Dendritic cell treated with granulocyte-macrophage colony-stimulating factor and Interleukin-4, amounts not matched to agents 40 ng/mL and 50 ng/mL, for 4 days (primary cell): ENCODE results near the gene JSRP1.

Experiments
- H3K27ac Mint-ChIP-seq: one replicate; pipeline ENCODE4 v1.8.0; 2022; ENCODE audit warnings: mild to moderate bottlenecking, mixed read lengths
- H3K27me3 Mint-ChIP-seq: one replicate; pipeline ENCODE4 v1.8.0; 2022; ENCODE audit warnings: mild to moderate bottlenecking, mixed read lengths
- H3K36me3 Mint-ChIP-seq: one replicate; pipeline ENCODE4 v1.8.0; 2022; ENCODE audit warnings: low read depth, mixed read lengths
- H3K4me1 Mint-ChIP-seq: one replicate; pipeline ENCODE4 v1.8.0; 2022; ENCODE audit warnings: low read depth, mixed read lengths
- H3K4me3 Mint-ChIP-seq: one replicate; pipeline ENCODE4 v1.8.0; 2022; ENCODE audit warnings: mild to moderate bottlenecking, moderate library complexity, mixed read lengths
- H3K9me3 Mint-ChIP-seq: one replicate; pipeline ENCODE4 v1.8.0; 2022; ENCODE audit warnings: mixed read lengths
- intact Hi-C: fragments of 100-400 bp; cut with micrococcal nuclease; formaldehyde crosslinking; loops from one replicate; pipeline ENCODE4 v1.15.0; 2022

Gene JSRP1

DNA sequence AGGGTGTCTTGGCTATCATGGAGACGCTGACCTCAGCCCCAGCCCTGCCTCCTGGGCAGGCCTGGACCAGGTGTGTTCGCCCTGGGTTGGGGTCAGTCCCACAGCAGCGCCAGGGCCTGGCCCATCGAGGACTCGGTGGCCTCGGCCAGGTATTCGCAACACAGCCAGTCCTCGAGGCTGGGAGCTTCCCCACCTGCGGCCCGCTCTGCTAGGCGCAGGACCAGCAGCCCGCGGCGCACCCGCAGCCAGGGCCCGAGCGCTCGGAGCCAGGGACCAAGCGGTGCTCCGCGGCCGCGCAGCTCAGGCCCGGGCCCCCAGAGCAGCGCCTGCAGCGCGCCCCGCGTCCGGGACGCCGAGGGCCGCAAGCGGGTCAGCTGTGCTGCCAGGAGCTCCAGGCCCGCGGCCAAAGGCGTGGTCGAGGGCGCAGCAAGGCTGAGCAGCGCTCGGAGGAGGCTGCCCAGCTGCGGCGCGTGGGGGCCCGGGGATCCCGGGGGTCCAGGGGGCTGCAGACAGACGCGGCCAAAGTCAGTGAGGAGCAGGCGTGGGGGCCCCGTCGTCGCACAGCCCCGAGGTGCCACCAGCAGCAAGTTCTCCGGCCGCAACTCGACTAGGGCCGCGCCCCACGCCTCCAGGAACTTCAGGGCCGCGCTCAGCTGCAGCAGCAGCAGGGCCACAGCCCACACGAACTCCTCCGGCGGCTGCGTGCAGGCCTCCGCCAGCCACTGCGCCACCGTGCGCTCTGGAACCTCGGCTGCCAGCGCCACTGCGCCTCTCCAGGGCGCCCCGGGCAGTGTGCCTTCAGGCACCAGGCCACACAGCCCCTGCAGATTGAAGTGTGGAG is 19.6 kb upstream of the JSRP1 start:
- peak overlapping the region; percentile 98 for H3K27ac Mint-ChIP-seq
- peaks cover 78% of the 10 kb centered on the region for H3K4me1 Mint-ChIP-seq

DNA sequence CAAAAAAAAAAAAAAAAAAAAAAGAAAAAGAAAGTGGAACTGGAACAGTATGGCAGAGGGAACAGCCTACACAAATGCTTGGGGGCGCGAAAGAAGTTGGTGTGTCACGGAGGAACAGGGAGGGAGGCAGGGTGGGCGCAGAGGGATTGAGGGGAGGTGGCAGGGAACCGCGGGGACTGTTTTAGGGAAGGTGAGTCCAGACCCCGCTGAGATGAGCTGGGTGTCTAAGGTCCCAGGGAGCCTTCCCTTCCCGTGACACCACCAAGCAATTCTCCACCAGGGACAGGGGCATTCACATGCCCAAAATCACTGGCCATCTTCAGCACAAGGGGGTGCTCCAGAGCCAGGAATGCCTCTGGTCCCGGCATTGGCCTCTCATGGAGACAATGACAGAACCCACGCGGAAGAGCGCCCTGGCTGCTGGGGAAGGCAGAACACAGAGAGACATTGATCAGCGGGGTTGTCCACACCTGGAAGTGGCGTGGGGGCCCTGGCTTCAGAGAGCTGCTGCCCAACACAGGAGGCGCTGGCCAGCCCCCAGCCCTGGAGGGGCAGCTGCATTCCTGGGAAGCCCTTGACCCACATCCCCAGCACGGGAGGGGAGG is 18.8 kb upstream of the JSRP1 start:
- intact Hi-C loops = loop anchor here (2.0 to 10.0 kb wide), 3 partner anchors 42 to 340 kb away; partner anchors contain the start of gene AP3D1
- Mint-ChIP-seq H3K4me1 (peaks cover 71% of the 10 kb centered on the region), H3K36me3 (peaks cover 91% of the 10 kb centered on the region), H3K9me3 (no peaks in the 10 kb centered on the region), H3K27me3 (no peaks in the 10 kb centered on the region), H3K27ac (peak overlapping the region; percentile 98), H3K4me3 (peak overlapping the region; percentile 58)

More for the DNA sequence above, 19.6 kb upstream of the JSRP1 start:
- Mint-ChIP-seq H3K4me3 (no peak overlapping the region), H3K27me3 (no peaks in the 10 kb centered on the region), H3K9me3 (no peaks in the 10 kb centered on the region), H3K36me3 (peaks cover 83% of the 10 kb centered on the region)
- intact Hi-C loops = loop anchor here (2.0 to 10.0 kb wide), 2 partner anchors 41 to 339 kb away; no protein-coding TSS in a partner anchor

DNA sequence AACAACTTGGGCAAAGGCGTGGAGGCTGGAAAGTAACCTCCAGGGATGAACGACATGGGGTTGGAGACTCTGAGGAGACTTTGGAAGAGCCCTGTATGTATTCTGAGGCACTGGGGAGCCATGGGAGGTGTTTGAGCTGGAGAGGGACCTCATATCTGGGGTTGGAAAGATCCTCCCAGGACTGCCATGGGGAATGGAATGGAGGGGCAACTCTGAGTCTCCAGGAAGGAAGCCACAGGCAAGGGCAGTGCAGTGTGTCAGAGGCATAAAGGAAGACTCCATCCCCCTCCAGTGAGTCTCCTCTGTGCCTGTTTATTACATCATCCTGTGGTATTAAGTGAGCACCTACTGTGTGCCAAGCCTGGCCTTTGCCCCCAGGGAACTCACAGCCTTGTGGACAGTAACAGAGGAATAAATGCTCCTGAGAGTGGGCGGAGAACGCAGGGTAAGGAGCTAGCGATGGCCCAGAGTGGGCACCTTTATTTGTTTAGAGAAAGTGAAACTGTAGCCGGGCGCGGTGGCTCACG is 18.0 kb upstream of the JSRP1 start:
- intact Hi-C loops = loop anchor here (2.0 to 10.0 kb wide), 3 partner anchors 43 to 341 kb away; partner anchors contain the start of gene AP3D1
- peaks cover 94% of the 10 kb centered on the region for H3K36me3 Mint-ChIP-seq
- H3K4me3 Mint-ChIP-seq = peak overlapping the region; percentile 90
- H3K9me3 Mint-ChIP-seq = no peaks in the 10 kb centered on the region
- peaks cover 68% of the 10 kb centered on the region for H3K4me1 Mint-ChIP-seq
- no peaks in the 10 kb centered on the region for H3K27me3 Mint-ChIP-seq
- H3K27ac Mint-ChIP-seq = peak overlapping the region; percentile 98

DNA sequence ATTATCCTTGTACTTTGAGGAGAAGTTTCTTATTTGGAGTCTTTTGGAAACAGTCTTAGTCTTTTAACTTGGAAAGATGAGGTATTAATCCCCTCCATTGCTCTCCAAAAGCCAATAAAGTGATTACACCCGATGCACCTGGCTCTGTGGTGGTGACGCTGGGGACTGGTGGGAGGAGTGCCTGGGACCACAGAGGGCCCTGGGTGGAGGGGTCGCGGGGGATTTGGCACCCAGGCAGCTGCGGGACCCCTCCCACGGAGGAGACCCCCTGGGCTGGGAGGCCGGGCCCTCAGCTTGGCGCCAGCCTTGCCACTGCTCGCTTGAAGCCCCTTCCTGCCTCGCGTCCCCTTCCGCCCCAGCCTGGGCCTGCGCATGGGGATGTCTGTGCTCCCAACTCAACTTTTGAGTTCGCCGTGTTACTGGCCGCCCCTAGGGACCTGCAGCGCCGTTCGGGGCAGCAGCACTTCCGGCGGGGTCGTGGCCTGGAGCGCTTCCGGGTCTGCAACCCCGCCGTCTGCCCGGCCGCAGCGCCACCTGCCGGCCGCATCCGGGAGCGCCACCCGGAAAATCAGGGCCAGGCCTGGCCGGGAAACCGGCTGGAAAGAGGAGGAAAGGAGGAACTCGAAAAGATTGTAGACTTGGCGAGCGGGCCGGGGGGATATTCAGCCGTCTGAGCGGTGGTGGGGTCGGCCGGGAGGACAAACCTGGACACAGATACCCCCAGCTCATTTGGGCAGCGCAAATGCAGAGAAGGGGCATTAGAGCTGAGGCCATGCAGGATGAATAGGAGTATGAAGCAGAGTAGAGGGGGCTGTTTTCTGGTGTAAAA is 17.4 kb upstream of the JSRP1 start:
- no peaks in the 10 kb centered on the region for H3K9me3 Mint-ChIP-seq
- peak overlapping the region; percentile 90 for H3K4me3 Mint-ChIP-seq
- peak overlapping the region; percentile 98 for H3K27ac Mint-ChIP-seq
- H3K27me3 Mint-ChIP-seq = no peaks in the 10 kb centered on the region
- H3K36me3 Mint-ChIP-seq = peaks cover 89% of the 10 kb centered on the region
- intact Hi-C loops = loop anchor here (1.0 to 10.0 kb wide), 4 partner anchors 37 to 341 kb away; partner anchors contain the start of genes AP3D1, PLEKHJ1 and SF3A2
- H3K4me1 Mint-ChIP-seq = peaks cover 61% of the 10 kb centered on the region

DNA sequence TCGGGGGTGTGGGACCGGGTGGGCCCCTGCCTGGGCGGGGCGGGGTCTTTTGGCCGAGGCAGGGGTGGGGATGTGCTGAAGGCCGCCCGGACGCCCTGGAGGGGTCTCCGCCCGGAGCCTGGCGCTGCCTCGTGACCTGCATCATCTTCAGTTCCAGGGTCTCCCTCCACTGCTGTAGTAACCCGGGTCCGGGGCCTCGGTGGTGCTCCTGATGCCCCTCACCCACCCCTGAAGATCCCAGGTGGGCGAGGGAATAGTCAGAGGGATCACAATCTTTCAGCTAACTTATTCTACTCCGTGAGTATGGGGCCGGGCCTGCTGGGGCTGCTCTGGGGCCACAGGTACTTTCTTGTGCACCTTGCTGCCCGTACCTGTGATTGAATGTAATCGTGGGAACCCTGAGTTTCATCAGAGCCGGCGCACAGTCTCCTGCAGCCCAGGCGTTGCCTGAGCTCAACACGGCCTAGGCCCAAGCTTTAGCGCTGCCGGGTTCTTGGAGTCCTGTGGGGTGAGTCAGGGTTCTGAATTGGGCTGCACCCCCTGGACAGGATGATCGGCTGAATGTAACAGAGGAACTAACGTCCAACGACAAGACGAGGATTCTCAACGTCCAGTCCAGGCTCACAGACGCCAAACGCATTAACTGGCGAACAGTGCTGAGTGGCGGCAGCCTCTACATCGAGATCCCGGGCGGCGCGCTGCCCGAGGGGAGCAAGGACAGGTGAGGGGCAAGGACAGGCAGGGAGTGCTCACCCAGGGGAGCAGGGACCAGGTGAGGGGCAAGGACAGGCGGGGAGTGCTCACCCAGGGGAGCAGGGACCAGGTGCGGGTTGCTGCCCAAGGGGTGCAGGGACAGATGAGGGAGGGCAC is 15.3 kb upstream of the JSRP1 start:
- H3K36me3 Mint-ChIP-seq = peaks cover 69% of the 10 kb centered on the region
- H3K27ac Mint-ChIP-seq = peak overlapping the region; percentile 98
- H3K27me3 Mint-ChIP-seq = no peaks in the 10 kb centered on the region
- H3K4me3 Mint-ChIP-seq = peak overlapping the region; percentile 90
- peaks cover 67% of the 10 kb centered on the region for H3K4me1 Mint-ChIP-seq
- no peaks in the 10 kb centered on the region for H3K9me3 Mint-ChIP-seq
- intact Hi-C loops = loop anchor here (5.0 to 10.0 kb wide), 2 partner anchors 119 to 343 kb away; partner anchors contain the start of gene AP3D1

DNA sequence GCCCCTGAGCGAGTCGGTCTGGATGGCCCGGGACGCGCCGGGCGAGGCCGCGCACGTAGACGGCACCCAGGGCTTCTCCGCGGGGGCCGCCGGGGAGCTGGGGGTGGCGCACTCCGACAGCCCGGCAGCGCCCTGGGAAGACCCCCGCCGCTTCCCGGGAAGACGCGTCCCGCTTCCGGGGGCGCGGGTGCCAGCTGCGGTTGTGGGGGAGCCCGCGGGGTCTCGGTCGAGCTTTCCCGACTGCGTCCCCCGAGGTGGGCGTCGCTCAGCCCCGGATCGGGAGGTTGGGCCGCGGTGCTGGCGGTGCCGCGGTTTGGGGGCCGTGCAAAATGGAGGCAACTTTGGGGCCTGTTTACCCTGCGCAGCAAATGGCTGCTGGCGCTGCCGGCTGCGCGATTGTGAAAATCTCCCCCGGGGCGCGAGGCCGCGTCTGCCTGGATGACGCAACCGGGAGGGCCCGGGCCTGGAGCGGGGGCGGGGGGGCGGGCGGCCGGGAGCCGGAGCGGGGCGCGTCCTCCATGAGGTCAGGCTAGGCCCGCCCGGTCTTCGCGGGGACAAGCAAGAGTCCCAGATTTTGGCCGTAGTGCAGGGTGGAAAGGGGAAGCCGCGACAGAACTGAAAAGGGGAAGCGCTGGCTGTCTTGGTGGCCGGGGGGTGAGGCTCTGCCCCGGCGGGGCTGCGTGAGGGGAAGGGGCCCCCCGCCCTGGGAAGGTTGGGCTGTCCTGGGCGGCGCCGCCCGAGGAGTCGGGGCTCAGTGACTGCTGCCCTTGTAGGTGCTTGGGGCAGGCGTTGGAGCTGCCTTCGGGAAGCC is 14.4 kb upstream of the JSRP1 start:
- H3K4me1 Mint-ChIP-seq = peaks cover 70% of the 10 kb centered on the region
- intact Hi-C loops = loop anchor here (5.0 to 10.0 kb wide), 2 partner anchors 118 to 344 kb away; partner anchors contain the start of gene AP3D1
- peak overlapping the region; percentile 98 for H3K27ac Mint-ChIP-seq
- peak overlapping the region; percentile 90 for H3K4me3 Mint-ChIP-seq
- H3K36me3 Mint-ChIP-seq = peaks cover 63% of the 10 kb centered on the region
- no peaks in the 10 kb centered on the region for H3K27me3 Mint-ChIP-seq
- no peaks in the 10 kb centered on the region for H3K9me3 Mint-ChIP-seq

DNA sequence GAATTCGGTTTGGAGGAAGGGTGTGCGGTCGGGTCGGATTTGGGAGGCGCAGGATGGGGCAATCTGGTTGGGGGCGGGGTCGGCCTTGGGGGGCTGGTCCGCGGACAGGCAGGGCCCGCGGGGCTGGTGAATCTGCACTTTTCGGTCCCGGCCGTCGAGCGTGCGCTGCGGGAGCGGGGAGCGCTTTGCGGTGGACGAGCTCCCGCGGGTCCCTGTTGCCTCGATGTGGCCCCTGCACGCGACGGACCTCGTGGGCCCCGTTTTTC is 13.9 kb upstream of the JSRP1 start:
- no peaks in the 10 kb centered on the region for H3K27me3 Mint-ChIP-seq
- intact Hi-C loops = loop anchor here (5.0 to 10.0 kb wide), 2 partner anchors 118 to 345 kb away; partner anchors contain the start of gene AP3D1
- H3K27ac Mint-ChIP-seq = peak overlapping the region; percentile 98
- H3K36me3 Mint-ChIP-seq = peaks cover 58% of the 10 kb centered on the region
- peak overlapping the region; percentile 90 for H3K4me3 Mint-ChIP-seq
- no peaks in the 10 kb centered on the region for H3K9me3 Mint-ChIP-seq
- H3K4me1 Mint-ChIP-seq = peaks cover 71% of the 10 kb centered on the region

DNA sequence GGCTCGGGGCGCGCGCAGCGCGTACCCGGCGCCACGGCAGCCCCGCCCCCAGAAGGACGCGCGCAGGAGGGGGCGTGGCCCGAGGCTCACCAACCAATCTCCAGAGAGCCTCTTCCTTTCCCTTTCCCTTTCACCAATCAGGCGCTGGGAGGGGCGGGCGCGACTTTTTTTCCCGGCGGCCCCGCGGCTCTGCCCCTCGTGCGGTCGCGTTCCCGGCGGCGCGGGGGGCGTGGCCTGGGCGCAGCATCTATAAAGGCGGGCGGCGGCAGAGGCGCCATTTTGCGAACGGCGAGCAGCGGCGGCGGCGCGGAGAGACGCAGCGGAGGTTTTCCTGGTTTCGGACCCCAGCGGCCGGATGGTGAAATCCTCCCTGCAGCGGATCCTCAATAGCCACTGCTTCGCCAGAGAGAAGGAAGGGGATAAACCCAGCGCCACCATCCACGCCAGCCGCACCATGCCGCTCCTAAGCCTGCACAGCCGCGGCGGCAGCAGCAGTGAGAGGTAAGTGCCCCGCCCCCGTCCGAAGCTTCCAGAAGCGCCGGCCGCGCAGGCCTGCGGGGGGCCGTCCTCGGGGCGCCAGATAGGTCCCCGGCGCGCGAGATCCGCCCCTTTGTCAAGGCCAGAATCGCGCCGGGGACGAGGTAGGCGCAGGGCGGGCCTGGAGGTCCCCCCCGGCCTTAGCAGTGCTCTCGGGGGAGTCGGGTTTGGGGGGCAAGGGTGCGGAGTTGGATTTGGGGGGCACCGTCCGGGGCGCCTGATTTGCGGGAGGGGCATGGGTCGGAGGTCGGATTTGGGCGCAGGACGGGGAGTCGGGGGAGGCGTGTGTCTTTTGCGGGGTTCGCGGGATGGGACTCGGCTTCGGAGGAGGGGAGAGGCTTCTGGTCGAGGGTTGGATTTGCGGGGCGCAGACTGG is 13.3 kb upstream of the JSRP1 start:
- intact Hi-C loops = loop anchor here (5.0 to 10.0 kb wide), 2 partner anchors 117 to 345 kb away; partner anchors contain the start of gene AP3D1
- peaks cover 70% of the 10 kb centered on the region for H3K4me1 Mint-ChIP-seq
- H3K27ac Mint-ChIP-seq = peak overlapping the region; percentile 98
- H3K36me3 Mint-ChIP-seq = peaks cover 54% of the 10 kb centered on the region
- peak overlapping the region; percentile 90 for H3K4me3 Mint-ChIP-seq
- no peaks in the 10 kb centered on the region for H3K9me3 Mint-ChIP-seq
- no peaks in the 10 kb centered on the region for H3K27me3 Mint-ChIP-seq

DNA sequence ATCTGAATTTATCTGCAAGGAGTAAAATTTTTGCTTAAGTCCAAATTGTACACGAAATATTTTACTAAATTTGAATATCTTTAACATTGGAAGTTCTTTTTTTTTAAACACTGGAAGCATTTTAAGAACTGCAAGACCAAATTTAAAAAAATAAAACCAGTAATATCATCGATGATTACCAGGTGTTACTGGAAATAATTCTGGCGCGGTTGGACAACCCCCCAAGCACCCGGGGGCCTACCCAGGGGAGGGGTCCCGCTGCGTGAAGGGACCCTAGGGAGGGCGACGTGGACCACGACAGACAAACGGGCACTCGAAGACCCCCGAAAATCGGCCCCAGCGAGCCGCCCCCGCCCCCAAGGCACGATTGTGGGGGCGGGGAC is 12.6 kb upstream of the JSRP1 start:
- Mint-ChIP-seq H3K4me3 (peak overlapping the region; percentile 90), H3K9me3 (no peaks in the 10 kb centered on the region), H3K4me1 (peaks cover 64% of the 10 kb centered on the region), H3K36me3 (peaks cover 48% of the 10 kb centered on the region), H3K27ac (peak overlapping the region; percentile 98), H3K27me3 (no peaks in the 10 kb centered on the region)
- intact Hi-C loops = no loop called here

DNA sequence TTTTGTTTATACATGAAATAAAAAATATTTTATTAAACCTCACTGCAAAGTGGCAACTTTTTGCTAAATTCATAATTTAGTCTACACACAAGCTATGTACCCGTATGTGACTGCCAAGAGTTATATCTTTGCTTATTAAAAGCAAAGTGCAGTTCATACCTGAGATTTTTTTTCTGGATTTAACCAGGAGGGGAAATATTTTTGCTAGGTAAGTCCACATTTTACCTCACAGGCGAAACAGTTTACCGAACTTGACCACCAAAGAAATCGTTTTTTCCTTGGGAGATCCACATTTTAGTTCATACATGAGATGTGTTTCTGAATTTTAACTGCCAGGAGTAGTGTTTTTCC is 12.2 kb upstream of the JSRP1 start:
- Mint-ChIP-seq H3K9me3 (no peaks in the 10 kb centered on the region), H3K36me3 (peaks cover 44% of the 10 kb centered on the region), H3K4me1 (peaks cover 64% of the 10 kb centered on the region), H3K4me3 (peak overlapping the region; percentile 90), H3K27ac (peak overlapping the region; percentile 98), H3K27me3 (no peaks in the 10 kb centered on the region)
- intact Hi-C loops = no loop called here

DNA sequence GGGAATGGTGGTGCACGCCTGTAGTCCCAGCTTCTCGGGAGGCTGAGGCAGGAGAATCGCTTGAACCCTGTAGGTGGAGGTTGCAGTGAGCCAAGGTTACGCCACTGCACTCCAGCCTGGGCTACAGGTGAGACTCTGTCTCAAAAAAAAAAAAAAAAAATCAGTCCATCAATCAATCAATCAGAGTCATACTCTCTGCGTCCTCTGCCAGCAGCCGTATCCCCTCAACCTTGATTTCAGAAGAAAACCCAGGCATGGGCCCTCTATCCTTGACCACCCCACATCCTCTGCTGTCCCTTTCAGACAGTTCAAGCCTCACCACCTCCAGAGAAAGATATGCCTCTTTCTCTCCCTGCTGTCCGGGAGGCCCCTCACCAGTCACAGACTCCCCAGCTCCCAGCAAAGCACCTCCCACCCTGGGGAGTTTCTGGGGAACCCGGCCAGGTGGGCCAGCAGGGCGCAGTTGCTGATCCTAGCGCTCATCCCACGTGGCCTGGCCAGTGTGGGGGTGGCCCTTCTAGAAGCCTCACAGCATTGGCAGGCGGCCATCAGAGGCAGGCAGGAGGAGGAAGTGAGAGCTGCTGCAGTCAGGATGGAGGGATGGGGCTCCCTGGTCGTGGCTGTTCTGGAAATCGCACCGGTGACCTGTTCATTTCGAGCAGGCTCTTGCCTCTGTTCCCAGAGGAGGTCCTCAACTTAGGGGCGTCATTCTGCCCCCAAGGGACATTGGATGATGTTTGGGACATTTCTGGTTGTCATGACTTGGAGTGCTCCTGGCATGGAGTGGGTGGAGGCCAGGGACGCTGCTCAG is 10.2 kb upstream of the JSRP1 start:
- H3K36me3 Mint-ChIP-seq = peaks cover 23% of the 10 kb centered on the region
- no peaks in the 10 kb centered on the region for H3K9me3 Mint-ChIP-seq
- no peaks in the 10 kb centered on the region for H3K27me3 Mint-ChIP-seq
- peak overlapping the region; percentile 98 for H3K27ac Mint-ChIP-seq
- peak overlapping the region; percentile 69 for H3K4me3 Mint-ChIP-seq
- peaks cover 53% of the 10 kb centered on the region for H3K4me1 Mint-ChIP-seq
- intact Hi-C loops = no loop called here
